ENCODE measurements around the gene ATP5PD. TPM values are rescaled to one million over a fixed set of nuclear protein-coding genes. Genes with fewer than 3 reads are reported as not detected.
A peak's percentile ranks its signal among the peaks of the same experiment; 100 is the strongest.

The ATP5PD gene
- total RNA-seq, 1 donor from 2014 or later, result 212 TPM

DNA sequence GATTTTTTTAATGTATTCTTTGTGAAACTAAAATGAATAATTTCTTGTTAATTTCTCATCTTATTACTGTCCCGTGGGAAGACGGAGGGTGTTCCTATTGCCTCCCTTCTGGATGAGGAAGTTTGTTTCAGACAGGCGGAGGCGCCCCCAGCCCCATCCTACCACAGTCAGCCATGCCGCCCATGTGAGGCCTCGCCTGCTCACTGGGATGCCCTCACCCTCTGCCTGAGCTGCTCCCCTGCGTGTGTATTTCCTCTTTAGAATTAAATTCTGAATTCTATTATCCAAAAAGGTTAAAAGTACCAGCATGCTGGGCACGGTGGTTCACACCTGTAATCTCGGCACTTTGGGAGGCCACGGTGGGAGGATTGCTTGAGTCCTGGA lies 14.3 kb upstream of the ATP5PD start:
- Mint-ChIP-seq H3K27me3 (ENCODE audit: unreplicated experiment) (no peaks in the 10 kb centered on the region), H3K9me3 (ENCODE audit: unreplicated experiment) (no peaks in the 10 kb centered on the region), H3K27ac (ENCODE audit: unreplicated experiment) (no peak overlapping the region), H3K36me3 (ENCODE audit: unreplicated experiment) (peaks cover 31% of the 10 kb centered on the region), H3K4me1 (ENCODE audit: unreplicated experiment) (peaks cover 10% of the 10 kb centered on the region), H3K4me3 (ENCODE audit: unreplicated experiment) (no peak overlapping the region)
- DNase-seq (ENCODE audit: extremely low spot score, unreplicated experiment), result no peak
- TF ChIP-seq, protein P1, sequence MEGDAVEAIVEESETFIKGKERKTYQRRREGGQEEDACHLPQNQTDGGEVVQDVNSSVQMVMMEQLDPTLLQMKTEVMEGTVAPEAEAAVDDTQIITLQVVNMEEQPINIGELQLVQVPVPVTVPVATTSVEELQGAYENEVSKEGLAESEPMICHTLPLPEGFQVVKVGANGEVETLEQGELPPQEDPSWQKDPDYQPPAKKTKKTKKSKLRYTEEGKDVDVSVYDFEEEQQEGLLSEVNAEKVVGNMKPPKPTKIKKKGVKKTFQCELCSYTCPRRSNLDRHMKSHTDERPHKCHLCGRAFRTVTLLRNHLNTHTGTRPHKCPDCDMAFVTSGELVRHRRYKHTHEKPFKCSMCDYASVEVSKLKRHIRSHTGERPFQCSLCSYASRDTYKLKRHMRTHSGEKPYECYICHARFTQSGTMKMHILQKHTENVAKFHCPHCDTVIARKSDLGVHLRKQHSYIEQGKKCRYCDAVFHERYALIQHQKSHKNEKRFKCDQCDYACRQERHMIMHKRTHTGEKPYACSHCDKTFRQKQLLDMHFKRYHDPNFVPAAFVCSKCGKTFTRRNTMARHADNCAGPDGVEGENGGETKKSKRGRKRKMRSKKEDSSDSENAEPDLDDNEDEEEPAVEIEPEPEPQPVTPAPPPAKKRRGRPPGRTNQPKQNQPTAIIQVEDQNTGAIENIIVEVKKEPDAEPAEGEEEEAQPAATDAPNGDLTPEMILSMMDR (IDR thresholded peaks at IDR 0.05), result no peak

DNA sequence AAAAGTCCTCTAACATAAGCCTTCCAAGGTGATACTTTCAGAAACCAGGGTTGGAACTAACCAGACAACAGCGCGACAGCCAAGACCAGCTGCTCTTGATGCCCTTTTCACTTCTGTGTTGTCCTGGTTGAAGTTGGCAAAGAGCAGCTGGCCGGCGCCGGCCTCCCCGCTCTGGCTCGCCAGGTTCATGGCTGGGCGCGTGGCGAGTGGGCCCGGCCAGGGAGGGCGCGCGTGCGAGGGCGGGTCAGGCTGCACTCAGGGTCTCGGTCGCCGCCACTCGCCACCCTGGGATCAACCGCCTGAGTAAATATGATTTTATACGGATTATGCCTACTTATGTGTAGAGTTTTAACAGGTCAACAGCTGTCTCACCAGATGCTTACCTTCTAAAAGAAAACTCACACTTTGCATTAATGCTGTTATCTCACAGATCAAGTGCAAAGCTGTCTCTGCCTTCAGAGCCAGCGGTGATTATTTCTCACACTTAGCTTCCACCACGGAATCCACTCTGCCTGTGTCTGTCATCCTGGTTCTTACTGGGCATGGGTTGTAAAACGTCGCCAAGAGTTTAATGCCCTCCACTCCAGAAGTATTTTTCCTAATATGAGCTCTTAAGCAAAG lies 13.8 kb upstream of the ATP5PD start:
- Mint-ChIP-seq H3K4me1 (ENCODE audit: unreplicated experiment) (peaks cover 10% of the 10 kb centered on the region), H3K27ac (ENCODE audit: unreplicated experiment) (no peak overlapping the region), H3K36me3 (ENCODE audit: unreplicated experiment) (peaks cover 34% of the 10 kb centered on the region), H3K9me3 (ENCODE audit: unreplicated experiment) (no peaks in the 10 kb centered on the region), H3K27me3 (ENCODE audit: unreplicated experiment) (no peaks in the 10 kb centered on the region), H3K4me3 (ENCODE audit: unreplicated experiment) (no peak overlapping the region)
- TF ChIP-seq, protein P1 (IDR thresholded peaks at IDR 0.05), result no peak
- no peak for DNase-seq (ENCODE audit: extremely low spot score, unreplicated experiment)

DNA sequence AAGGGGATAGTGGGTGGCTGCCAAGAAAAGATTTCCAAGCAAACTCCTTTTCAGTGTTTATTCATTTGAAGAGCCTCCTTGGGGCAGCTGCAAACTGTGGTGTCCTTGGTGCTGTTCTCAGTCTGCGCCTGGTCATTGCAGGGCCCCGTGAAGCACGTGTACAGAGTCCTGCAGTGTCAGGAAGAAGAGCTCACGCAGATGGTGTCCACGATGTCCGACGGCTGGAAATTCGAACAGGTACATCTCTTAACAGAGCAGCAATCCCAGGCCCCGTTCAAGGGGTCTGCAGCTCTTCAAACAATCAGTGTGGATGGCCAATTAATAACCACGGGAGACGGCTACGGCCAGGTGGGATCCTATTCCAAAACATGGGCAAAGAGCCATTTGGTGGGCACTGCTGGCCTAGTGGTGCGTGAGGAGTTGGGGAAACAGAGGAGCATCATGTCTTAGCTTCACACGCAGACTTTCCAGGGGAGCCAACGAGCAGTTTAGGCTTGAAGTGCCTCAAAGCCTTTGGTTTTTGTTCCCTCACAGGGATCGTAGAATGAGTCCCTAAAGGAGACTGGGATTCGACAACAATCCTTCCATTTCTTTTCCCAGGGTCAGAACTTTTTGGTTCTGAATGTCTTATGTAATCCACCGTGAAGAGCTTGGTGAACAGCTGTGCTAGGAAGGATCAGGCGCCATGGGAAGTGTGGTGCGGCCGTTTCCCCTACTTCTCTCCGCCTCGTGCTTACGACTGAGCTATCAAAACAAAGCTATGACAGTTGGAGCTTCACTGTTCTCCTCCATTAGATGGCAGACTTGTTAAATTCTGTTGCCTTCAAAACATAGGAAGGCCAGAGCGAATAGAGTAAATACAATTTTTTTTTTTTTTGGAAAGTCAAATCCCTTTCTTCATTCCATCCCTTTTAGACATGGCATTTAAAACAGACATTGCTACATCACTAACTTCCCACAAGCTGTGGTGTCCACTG lies 12.9 kb upstream of the ATP5PD start:
- Mint-ChIP-seq H3K36me3 (ENCODE audit: unreplicated experiment) (peaks cover 34% of the 10 kb centered on the region), H3K4me3 (ENCODE audit: unreplicated experiment) (no peak overlapping the region), H3K4me1 (ENCODE audit: unreplicated experiment) (peaks cover 10% of the 10 kb centered on the region), H3K9me3 (ENCODE audit: unreplicated experiment) (no peaks in the 10 kb centered on the region), H3K27ac (ENCODE audit: unreplicated experiment) (peak overlapping the region; percentile 58), H3K27me3 (ENCODE audit: unreplicated experiment) (no peaks in the 10 kb centered on the region)
- TF ChIP-seq, protein P1 (IDR thresholded peaks at IDR 0.05), result peak; percentile 73
- DNase-seq (ENCODE audit: extremely low spot score, unreplicated experiment), result no peak

DNA sequence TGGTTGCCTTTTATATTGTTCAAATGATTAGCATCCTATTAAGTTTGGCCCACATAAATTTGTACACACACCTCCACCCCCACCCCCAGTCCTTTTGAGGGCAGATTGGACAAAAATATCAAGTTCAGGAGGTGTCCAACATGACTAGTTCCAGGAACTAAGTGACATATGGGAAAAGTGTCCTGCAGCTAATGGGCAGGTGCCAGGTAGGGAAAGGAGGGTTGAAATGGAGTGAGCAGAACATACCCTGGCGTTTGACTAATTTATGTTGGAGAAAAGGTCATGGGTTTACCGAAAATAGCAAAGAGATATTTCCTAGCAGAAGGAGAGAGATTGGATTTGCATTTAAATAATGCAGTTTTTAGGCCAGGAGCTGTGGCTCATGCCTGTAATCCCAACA lies 5.2 kb upstream of the ATP5PD start:
- peaks cover 16% of the 10 kb centered on the region for H3K4me1 Mint-ChIP-seq (ENCODE audit: unreplicated experiment)
- TF ChIP-seq, protein P1 (IDR thresholded peaks at IDR 0.05), result no peak
- DNase-seq (ENCODE audit: extremely low spot score, unreplicated experiment), result no peak
- H3K27ac Mint-ChIP-seq (ENCODE audit: unreplicated experiment), result no peak overlapping the region
- H3K27me3 Mint-ChIP-seq (ENCODE audit: unreplicated experiment), result no peaks in the 10 kb centered on the region
- H3K9me3 Mint-ChIP-seq (ENCODE audit: unreplicated experiment), result no peaks in the 10 kb centered on the region
- no peak overlapping the region for H3K4me3 Mint-ChIP-seq (ENCODE audit: unreplicated experiment)
- H3K36me3 Mint-ChIP-seq (ENCODE audit: unreplicated experiment), result peaks cover 30% of the 10 kb centered on the region

DNA sequence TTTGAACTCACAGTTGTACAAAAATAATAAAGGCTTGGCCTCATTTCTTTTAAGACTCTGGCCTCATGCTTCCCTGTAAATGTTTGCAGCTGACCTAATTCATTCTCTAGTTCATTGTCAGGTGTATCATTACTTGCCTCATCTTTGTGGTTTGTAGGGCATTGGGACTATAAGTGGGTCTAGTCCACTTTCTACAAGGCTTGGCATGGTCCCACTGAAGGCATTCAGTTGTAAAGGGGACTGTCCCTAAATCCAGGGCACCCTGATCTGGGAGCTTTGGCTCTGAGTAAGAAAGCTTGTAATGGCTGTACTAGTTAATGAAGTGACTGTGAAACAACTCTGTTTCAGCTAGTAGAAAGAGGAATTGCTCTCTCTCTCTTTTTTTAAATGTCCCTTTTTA lies 2.9 kb upstream of the ATP5PD start:
- TF ChIP-seq, protein P1 (IDR thresholded peaks at IDR 0.05), result no peak
- Mint-ChIP-seq H3K4me1 (ENCODE audit: unreplicated experiment) (peaks cover 31% of the 10 kb centered on the region), H3K27ac (ENCODE audit: unreplicated experiment) (no peak overlapping the region), H3K9me3 (ENCODE audit: unreplicated experiment) (no peaks in the 10 kb centered on the region), H3K4me3 (ENCODE audit: unreplicated experiment) (no peak overlapping the region), H3K36me3 (ENCODE audit: unreplicated experiment) (peaks cover 19% of the 10 kb centered on the region), H3K27me3 (ENCODE audit: unreplicated experiment) (no peaks in the 10 kb centered on the region)
- no peak for DNase-seq (ENCODE audit: extremely low spot score, unreplicated experiment)
